HG02759 (cell line): Measurements from ENCODE around the gene SND1.

Experiments used
- ATAC-seq: cut with Tn5 transposase; IDR thresholded peaks from one replicate; pipeline ENCODE4 v1.9.1; 2021; ENCODE audit warnings: mild to moderate bottlenecking, moderate library complexity; ENCODE audit not compliant: unreplicated experiment

The SND1 gene

DNA sequence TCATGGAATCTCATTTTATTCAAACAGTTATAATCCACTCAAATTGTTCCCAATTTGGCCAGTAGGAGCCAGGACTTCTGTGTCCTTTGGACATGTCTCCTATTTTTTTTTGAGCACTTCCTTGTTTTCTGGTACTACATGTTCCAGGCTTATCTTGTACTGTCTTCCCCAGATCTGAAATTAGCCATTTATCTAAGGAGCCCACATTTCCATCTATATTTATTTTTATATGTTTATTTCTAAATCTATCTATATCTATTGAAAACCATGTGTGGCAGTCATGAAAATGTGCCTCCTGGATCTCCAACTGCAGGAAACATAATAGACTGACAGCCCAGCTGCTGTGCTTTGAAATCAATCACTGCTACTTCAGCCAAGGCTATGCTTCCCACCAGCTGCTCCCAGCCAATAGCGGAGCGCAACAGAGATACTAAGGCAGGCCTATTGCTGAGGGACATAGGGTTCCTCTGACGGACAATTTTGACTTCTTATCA is 232.1 kb downstream of the SND1 start:
- ATAC-seq, result no peak

DNA sequence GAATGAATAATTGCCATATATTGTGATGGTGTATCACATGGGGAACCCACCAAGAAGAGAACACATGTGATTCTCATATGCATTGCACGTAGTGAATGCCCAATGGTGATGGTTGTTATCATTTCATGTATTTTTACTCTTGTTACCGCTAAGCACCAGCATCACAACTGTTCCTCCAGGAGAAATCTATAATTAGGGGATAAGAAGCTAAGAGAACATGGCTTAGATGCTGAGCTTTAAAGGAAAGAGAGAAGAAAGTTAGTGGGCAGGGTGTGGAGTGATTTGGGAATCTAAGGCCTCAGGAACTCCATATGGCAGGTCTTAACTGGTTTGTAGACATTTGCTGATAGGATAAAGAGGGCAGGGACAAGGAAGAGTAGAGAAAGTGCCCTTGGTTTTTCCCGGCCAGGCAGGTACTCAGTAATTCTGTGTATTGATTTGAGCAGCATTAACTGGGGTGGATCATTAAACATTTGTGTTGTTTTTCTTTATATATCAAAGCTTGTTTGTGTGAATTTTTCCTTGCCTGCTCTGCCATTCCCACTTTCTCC is 233.3 kb downstream of the SND1 start:
- no peak for ATAC-seq

DNA sequence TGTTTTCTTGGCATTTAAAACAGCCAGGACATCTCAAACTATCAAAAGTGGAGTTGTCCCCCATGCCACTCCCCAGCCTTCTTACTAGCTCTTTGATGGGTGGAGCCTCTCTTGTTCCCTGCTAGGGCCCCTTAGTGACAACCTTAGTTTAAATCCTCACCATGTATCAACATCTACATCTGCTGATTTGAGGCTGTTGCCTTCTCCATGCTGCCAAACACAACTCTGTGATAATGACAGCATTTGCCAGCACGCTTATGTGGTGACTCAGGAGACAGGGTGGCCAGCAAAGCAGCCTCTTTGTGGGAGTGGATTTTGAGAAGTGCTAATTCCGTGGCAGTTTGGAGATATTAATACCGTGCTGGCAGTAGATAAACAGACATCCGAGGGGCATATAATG is 233.8 kb downstream of the SND1 start:
- no peak for ATAC-seq

GRCh38 chr7:127886248-127886647 is 234.3 kb downstream of the SND1 start:
- ATAC-seq, result no peak

DNA sequence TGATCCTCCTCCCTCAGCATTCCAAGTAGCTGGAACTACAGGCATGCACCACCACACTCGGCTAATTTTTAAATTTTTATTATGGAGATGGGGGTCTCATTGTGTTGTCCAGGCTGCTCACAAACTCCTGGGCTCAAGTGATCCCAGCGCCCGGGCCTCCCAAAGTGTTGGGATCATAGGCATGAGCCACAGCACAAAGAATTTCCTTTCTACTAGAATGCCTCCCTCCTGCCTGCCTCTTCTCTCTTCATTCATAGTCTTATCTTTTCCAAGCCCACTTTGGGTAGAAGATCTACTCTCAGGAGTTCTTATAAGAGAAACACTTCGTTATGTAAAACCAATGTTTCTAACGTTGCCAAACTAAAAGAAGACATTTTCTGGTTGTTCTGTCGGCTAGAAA is 235.1 kb downstream of the SND1 start:
- ATAC-seq, result no peak

DNA sequence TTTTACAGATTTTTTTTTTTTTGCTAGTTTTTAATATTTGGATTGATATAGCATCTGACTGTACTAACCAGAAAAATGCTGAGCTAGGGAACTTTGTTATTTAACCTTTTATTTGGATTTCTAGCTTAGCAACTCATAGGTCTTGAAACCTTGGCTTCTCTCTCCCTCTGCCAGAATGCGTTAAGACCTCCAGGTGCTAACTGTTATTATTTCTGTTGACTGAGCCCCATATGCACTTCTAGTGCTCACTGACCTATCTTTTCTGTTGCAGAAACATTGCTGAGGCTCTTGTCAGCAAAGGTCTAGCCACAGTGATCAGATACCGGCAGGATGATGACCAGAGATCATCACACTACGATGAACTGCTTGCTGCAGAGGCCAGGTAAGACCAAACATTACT is 235.6 kb downstream of the SND1 start:
- ATAC-seq, result no peak

DNA sequence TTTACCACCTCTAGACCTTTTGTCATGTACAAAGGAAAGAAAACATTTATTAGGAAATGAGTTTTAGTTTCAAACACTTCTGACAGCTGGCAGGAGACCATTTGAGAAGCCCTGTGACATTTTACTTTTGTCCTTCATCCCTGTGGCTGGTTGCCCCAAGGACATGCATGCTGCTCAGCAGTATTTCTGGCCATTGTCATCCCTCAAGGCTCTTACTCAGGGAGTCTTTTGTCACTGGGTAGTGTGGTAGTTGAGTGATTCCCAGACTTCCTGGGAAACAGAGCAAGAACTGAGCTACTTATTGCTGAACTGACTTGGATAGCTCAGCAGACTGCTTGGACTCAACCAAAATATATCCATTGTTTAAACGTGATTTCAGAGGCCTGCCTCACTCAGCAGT is 236.4 kb downstream of the SND1 start:
- ATAC-seq, result no peak

- ATAC-seq, result no peak
Observed at GRCh38 chr7:127888825-127889224, 236.8 kb downstream of the SND1 start.

- no peak for ATAC-seq
Observed at GRCh38 chr7:127889677-127890076, 237.7 kb downstream of the SND1 start.

DNA sequence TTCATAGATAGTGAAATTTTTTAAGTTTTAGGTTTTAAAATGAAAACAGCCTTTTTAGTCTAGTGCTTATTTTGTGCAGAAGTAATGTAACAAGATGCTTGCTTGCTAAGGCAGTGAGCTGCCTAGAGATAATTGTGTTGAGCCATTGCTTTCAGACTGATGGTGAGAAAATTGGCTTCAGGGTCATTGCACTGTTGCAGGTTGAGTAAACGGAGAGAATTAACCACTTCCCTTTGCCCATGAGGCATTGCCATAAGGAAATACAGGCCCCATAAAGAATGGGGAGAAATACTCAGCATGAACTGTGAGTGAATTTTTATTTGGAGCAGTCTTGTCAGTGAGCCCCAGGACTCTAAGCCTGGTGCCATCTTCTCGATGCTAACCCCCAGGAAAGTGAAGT is 238.7 kb downstream of the SND1 start:
- no peak for ATAC-seq

GRCh38 chr7:127891144-127891543 is 239.2 kb downstream of the SND1 start:
- ATAC-seq, result no peak

DNA sequence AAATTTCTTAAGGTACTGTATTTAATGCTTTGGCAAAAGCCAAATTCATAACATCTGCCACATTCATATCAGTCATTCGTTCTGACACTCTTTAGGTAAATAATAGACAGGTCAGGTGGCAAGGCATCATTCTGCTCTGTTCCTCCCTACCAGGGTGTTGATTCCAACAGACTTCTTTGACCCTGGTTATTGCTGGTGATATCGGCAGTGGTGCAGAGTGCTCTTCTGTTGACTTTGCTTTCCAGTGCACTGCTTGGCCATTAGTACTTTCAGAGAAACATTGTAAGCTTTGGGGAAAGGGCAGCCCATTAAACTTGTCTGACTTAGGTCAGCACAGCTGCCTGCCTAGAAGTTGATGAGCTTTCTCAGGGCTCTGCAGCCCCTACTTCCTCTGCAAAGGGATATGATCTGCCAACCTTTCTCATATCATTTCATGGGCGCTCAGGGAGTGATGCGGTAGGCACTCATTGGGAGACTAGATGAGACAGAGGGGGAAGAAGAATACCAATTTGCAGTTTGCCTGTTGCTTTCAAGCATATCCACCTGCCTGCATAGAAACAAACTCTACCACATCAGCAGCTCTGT is 240.0 kb downstream of the SND1 start:
- no peak for ATAC-seq

DNA sequence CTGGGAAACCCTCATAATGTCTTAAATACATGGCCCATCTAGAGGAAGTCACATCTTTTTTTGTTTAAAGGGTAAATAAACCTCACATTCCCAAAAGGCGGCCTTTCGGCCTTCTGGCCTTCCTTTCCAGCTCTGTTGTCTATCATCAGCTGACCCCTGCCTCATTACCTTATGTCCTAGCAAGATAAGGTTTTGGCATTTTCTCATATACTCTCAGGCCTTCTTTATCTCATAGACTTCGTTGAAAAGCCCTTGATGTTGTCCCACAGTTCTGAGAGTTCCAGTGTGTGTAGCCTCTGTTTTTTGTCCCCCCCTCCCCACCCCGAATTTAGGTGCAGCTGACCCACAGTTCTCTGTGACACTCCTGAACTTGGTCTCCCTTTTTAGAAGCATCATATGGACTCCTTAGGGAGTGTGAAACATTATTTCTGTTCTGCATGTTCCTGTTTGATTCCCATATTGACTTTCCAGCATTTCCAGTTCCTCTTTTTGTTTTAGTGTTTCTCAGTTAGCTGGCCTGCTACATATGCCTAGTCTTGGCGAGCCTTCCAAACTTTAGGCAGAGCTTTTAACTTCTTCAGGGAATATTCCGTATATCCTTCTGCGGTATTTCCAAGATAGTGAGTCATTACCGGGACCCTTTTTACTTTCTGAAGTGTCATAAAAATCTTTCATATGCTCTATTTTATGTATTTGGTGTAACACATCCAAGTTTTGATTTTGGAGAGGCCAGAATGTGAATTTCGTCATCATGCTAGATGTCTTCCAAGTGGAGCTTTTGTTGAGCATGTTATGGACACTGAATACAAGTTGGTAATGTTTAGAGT is 240.7 kb downstream of the SND1 start:
- no peak for ATAC-seq

DNA sequence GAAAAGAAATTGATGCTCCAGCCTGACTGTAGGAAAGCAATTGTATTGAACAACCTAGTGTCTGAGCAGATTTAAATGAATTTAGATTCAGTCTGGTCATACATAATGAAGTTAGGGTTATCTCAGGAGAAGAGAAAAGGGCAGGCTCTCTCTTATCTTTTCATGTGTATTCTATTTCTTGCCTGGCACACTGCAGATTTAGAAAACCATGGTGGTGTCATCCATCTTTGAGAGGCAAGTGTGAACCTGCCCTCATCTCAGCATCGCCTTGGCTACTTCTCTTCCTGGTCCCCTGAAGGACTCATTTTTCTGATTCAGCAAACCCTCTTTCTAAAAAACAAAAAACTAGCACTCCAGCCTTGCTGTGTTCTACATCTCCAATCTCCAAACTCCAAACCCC is 241.6 kb downstream of the SND1 start:
- no peak for ATAC-seq

- no peak for ATAC-seq
Observed at GRCh38 chr7:127894588-127894987, 242.6 kb downstream of the SND1 start.

- no peak for ATAC-seq
Observed at GRCh38 chr7:127895360-127895759, 243.4 kb downstream of the SND1 start.

- ATAC-seq, result no peak
Observed at GRCh38 chr7:127895814-127896280, 243.9 kb downstream of the SND1 start.

DNA sequence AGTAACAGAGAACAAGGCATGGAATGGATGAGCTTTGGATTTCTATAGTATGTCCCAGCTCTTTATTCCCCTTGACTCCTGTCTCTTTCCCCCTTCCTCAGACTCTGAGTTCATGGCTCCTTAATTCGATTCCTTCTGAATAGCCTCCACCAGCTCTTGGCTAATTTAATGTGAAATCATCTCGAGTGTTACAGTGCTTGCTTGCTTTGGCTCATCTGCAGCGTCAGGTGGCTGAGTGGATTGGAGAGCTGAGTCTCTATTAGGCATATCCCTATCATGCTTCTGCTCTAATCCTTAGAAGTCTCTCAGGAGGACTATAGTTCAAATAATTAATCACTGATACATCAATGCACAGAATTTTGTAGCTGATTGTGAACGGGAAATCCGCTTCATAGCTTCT is 244.7 kb downstream of the SND1 start:
- ATAC-seq, result no peak

- no peak for ATAC-seq
Observed at GRCh38 chr7:127897704-127898454, 245.9 kb downstream of the SND1 start.

- no peak for ATAC-seq
Observed at GRCh38 chr7:127899411-127899810, 247.4 kb downstream of the SND1 start.

DNA sequence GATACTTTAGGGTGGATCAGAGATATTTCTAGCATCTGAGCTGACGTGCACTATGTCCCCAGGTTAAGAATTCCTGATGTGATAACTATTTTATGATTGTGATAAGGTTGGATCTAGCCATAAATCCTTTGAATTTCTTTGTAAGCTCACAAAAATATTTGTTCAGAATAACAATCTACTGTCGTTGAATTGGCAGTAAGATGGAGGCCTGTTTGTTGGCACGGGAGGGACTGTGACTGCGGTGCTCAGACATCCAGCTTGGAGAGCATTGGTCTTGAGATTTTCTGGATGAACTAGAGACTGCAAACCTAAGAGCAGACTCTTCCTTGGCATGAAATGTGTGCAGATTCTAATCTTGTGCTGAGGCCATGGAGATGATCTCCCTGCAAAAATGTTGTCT is 248.1 kb downstream of the SND1 start:
- ATAC-seq, result no peak
